Measurements from ENCODE around the gene PRKAG2.

The PRKAG2 gene

DNA sequence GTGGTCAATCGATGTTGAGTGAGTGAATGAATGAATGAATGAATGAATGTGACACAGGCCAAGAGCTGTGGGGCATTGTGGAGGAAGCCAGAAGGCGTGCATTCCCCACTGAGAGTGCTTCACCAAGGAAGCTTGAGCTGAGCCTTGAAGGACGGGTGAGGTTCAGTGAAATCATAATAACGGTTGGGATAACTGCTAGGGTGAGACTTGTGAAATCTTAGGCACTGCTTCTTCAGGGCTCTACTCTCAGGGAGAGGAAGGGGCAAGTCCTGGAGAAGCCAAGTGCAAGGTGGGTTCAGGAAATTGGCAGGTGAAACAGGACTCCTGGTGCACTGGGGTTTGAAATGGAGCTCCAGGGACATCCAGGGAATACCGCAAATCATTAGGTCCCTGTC is 23.7 kb upstream of the PRKAG2 start:
- peaks cover 17% of the 10 kb centered on the region for H3K27me3 ChIP-seq
- no peak overlapping the region for H3K27ac ChIP-seq
- no peaks in the 10 kb centered on the region for H3K36me3 ChIP-seq
- H3K9me3 ChIP-seq = no peaks in the 10 kb centered on the region
- no peak for TF ChIP-seq CTCF (IDR thresholded peaks at IDR 0.05)
- no peaks in the 10 kb centered on the region for H3K4me1 ChIP-seq (ENCODE audit: control insufficient read depth in 1 of 2, insufficient read depth in 1 of 2, low read depth in 1 of 2, low read length in 1 of 2)
- H3K4me3 ChIP-seq (ENCODE audit: low read depth in 1 of 2, low read length in 1 of 2) = no peak overlapping the region

GRCh38 chr7:151899513-151900360 is 22.8 kb upstream of the PRKAG2 start:
- Histone ChIP-seq H3K9me3 (no peaks in the 10 kb centered on the region), H3K27me3 (peaks cover 8% of the 10 kb centered on the region), H3K36me3 (no peaks in the 10 kb centered on the region), H3K4me1 (ENCODE audit: control insufficient read depth in 1 of 2, insufficient read depth in 1 of 2, low read depth in 1 of 2, low read length in 1 of 2) (no peaks in the 10 kb centered on the region), H3K4me3 (ENCODE audit: low read depth in 1 of 2, low read length in 1 of 2) (no peak overlapping the region), H3K27ac (no peak overlapping the region)
- no peak for TF ChIP-seq CTCF (IDR thresholded peaks at IDR 0.05)

DNA sequence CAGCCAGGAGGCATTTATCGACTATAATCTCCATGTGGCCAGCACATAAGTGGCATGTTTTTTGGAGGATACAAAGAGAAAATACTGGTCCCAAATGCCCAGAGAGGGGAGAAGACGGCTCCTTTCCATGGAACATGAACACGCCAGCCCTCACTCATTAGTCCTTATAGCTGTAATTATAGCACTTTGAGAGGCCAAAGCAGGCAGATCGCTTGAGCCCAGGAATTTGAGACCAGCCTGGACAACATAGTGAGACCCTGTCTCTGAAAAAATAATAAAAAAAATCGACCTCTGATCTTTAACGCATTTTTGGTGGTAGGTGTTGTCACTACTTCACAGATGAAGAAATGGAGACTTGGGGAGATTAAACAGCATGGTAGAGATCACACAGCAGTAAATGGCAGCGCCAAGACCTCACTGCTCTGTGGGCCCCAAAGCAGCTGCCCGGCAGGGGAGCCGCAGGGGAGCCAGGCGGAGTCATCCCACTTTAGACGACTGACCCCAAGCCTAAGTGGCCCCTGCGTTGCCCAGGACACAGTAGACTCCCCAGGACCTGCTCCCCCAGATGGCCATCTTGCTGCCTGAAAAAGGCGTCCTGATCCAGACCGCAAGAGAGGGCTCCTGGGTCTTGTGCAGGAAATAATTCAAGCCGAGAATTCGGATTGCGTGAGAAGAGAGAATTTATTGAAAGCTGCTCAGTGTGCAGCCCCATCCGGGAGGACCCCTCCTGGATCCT is 21.2 kb upstream of the PRKAG2 start:
- Histone ChIP-seq H3K36me3 (no peaks in the 10 kb centered on the region), H3K4me1 (ENCODE audit: control insufficient read depth in 1 of 2, insufficient read depth in 1 of 2, low read depth in 1 of 2, low read length in 1 of 2) (no peaks in the 10 kb centered on the region), H3K9me3 (no peaks in the 10 kb centered on the region), H3K27me3 (peaks cover 6% of the 10 kb centered on the region), H3K27ac (no peak overlapping the region), H3K4me3 (ENCODE audit: low read depth in 1 of 2, low read length in 1 of 2) (no peak overlapping the region)
- no peak for TF ChIP-seq CTCF (IDR thresholded peaks at IDR 0.05)

DNA sequence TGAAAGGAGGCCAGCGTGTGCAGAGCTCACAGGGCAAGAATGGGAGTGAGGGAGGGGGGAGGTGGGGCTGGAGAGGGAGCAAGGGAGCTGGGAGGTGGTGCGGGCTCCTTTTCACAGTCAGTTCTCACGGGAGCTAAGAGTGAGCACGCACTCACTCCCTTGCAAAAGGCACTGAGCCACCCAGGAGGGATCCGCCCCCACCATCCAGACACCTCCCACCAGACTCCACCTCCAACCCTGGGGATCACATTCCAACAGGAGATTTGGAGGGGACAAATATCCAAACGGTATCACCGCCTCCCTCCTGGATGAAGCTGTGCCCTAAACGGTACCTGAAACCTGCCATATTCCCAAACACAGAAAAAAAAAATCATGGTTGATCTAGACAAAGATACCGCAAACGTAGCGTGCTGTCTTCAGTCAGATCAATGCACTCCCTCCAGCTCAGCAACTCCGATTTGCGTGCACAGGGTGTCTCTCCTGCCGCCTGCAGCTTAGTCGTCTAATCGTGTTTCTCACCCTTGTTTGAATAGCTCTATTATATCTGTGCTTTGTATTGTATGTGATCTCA is 20.3 kb upstream of the PRKAG2 start:
- H3K27ac ChIP-seq = no peak overlapping the region
- H3K9me3 ChIP-seq = no peaks in the 10 kb centered on the region
- TF ChIP-seq CTCF (IDR thresholded peaks at IDR 0.05) = no peak
- no peaks in the 10 kb centered on the region for H3K36me3 ChIP-seq
- no peak overlapping the region for H3K4me3 ChIP-seq (ENCODE audit: low read depth in 1 of 2, low read length in 1 of 2)
- H3K4me1 ChIP-seq (ENCODE audit: control insufficient read depth in 1 of 2, insufficient read depth in 1 of 2, low read depth in 1 of 2, low read length in 1 of 2) = no peaks in the 10 kb centered on the region
- H3K27me3 ChIP-seq = peaks cover 6% of the 10 kb centered on the region

- H3K4me3 ChIP-seq (ENCODE audit: low read depth in 1 of 2, low read length in 1 of 2) = no peak overlapping the region
- no peak for TF ChIP-seq CTCF (IDR thresholded peaks at IDR 0.05)
- no peaks in the 10 kb centered on the region for H3K9me3 ChIP-seq
These were observed 19.6 kb upstream of the PRKAG2 start for GRCh38 chr7:151896486-151896885.

More at GRCh38 chr7:151896486-151896885, 19.6 kb upstream of the PRKAG2 start:
- Histone ChIP-seq H3K4me1 (ENCODE audit: control insufficient read depth in 1 of 2, insufficient read depth in 1 of 2, low read depth in 1 of 2, low read length in 1 of 2) (no peaks in the 10 kb centered on the region), H3K36me3 (no peaks in the 10 kb centered on the region), H3K27ac (no peak overlapping the region), H3K27me3 (peaks cover 6% of the 10 kb centered on the region)

All from neutrophil (primary cell).